ENCODE measurements around the gene HBD. TPM values are rescaled to one million over a fixed set of nuclear protein-coding genes. Genes with fewer than 3 reads are reported as not detected.

Gene HBD
- polyA plus RNA-seq, 2 of the 4 experiments (the other 2 are of a cell fraction): not detected

DNA sequence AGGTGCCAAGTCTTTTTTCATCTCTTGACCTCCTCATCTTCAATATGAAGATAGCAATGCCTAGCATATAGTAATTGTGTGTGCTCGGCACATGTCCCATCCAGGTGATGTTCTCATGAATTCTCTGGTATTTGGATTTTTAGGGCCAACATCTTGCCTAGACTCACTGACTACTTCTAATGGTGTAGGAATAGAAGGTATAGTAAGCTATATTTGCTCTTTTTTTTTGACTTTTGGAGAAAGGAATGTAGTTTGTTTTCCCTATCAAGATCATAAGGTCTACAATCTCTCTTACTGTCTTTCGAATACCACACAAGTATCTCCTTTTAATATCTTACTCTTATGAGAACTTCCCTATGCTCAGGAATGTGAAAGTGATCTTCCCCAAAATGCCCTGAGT lies 3.2 kb downstream of the HBD start (continued):
- TF ChIP-seq MYC (IDR thresholded peaks at IDR 0.05; ENCODE audit: borderline replicate concordance, low read length): no peak
- TF ChIP-seq ESRRA (IDR thresholded peaks at IDR 0.05; ENCODE audit: borderline replicate concordance, low read length): no peak
- TF ChIP-seq NPAS2 (CRISPR knock-in tag; IDR thresholded peaks at IDR 0.05; ENCODE audit: borderline replicate concordance): no peak
- no peak for TF ChIP-seq JUN (IDR thresholded peaks at IDR 0.05)

DNA sequence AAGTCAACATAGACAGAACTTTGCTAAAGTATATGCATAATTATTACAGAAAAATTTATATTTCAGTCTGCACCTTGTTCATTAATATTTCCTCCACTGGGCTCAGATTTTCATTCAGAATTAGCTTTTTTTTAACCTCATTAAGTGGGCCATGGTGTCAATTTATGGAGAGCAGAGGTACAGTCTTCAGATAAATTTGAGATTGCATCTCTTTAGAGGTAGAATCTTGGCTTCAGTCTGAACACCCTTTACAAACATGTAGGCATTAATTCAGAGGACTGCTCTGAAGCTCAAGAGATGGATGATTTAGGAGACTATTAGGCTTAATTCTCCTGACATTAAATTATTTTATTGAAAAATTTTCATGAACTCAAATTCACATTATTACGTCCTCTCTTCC lies 4.0 kb downstream of the HBD start:
- no peak for TF ChIP-seq SMC3 (IDR thresholded peaks at IDR 0.05)
- no peak overlapping the region for H3K4me3 ChIP-seq
- no peak overlapping the region for H3K27ac ChIP-seq
- ChIA-PET CTCF (interaction anchor here (0.8 to 1.5 kb wide), 2 partner anchors 21 to 57 kb away, joined by 3 to 4 read pairs; no protein-coding TSS in a partner anchor), POLR2A (no interaction called here)
- 78% methylated on average over 1 of the region's 1 CpG for WGBS (ENCODE audit: missing lambda C conversion rate)
- no peak for FAIRE-seq
- no peaks in the 10 kb centered on the region for H3K4me1 ChIP-seq
- H3K4me2 ChIP-seq: no peak overlapping the region
- no peak for DNase-seq (ENCODE audit: low read depth in 1 of 2, low spot score in 1 of 2)
- H3K9me3 ChIP-seq: no peaks in the 10 kb centered on the region
- no peak for ATAC-seq

GRCh38 chr11:5229796-5230195 lies 4.5 kb downstream of the HBD start:
- Histone ChIP-seq H3K4me1 (no peaks in the 10 kb centered on the region), H3K4me3 (no peak overlapping the region), H3K9me3 (no peaks in the 10 kb centered on the region), H3K4me2 (no peak overlapping the region), H3K27ac (no peak overlapping the region)
- no peak for DNase-seq (ENCODE audit: low read depth in 1 of 2, low spot score in 1 of 2)
- no peak for FAIRE-seq
- CTCF ChIA-PET: interaction anchor here (0.8 to 1.5 kb wide), 2 partner anchors 21 to 57 kb away, joined by 3 to 4 read pairs; no protein-coding TSS in a partner anchor
- WGBS (ENCODE audit: missing lambda C conversion rate): 64% methylated on average over 2 of the region's 2 CpGs
- ATAC-seq: no peak
- POLR2A ChIA-PET: no interaction called here
- TF ChIP-seq SMC3 (IDR thresholded peaks at IDR 0.05) (no peak), HDAC2 (IDR thresholded peaks at IDR 0.05) (no peak), NFE2L2 (conservative IDR thresholded peaks at IDR 0.05; ENCODE audit: low read length) (no peak), CHD2 (IDR thresholded peaks at IDR 0.05; ENCODE audit: low read length, partially characterized antibody) (no peak), FOSL2 (IDR thresholded peaks at IDR 0.05) (no peak), FOSL2 (CRISPR knock-in tag; IDR thresholded peaks at IDR 0.05) (no peak), CBX8 (IDR thresholded peaks at IDR 0.05) (no peak), MAZ (IDR thresholded peaks at IDR 0.05; ENCODE audit: borderline replicate concordance, low read depth, low read length) (no peak), ESRRA (IDR thresholded peaks at IDR 0.05; ENCODE audit: borderline replicate concordance, low read length) (no peak), HEYL (CRISPR knock-in tag; IDR thresholded peaks at IDR 0.05) (no peak), ZFP36 (IDR thresholded peaks at IDR 0.05; ENCODE audit: borderline replicate concordance, partially characterized antibody) (no peak), ELK1 (IDR thresholded peaks at IDR 0.05; ENCODE audit: low read depth, low read length) (no peak)
- TF ChIP-seq, protein P1, sequence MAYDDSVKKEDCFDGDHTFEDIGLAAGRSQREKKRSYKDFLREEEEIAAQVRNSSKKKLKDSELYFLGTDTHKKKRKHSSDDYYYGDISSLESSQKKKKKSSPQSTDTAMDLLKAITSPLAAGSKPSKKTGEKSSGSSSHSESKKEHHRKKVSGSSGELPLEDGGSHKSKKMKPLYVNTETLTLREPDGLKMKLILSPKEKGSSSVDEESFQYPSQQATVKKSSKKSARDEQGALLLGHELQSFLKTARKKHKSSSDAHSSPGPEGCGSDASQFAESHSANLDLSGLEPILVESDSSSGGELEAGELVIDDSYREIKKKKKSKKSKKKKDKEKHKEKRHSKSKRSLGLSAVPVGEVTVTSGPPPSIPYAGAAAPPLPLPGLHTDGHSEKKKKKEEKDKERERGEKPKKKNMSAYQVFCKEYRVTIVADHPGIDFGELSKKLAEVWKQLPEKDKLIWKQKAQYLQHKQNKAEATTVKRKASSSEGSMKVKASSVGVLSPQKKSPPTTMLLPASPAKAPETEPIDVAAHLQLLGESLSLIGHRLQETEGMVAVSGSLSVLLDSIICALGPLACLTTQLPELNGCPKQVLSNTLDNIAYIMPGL (CRISPR knock-in tag; IDR thresholded peaks at IDR 0.05; ENCODE audit: borderline replicate concordance): no peak
- TF ChIP-seq, protein P2, sequence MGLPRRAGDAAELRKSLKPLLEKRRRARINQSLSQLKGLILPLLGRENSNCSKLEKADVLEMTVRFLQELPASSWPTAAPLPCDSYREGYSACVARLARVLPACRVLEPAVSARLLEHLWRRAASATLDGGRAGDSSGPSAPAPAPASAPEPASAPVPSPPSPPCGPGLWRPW (IDR thresholded peaks at IDR 0.05): no peak

GRCh38 chr11:5229356-5229755 lies 4.9 kb downstream of the HBD start:
- Histone ChIP-seq H3K4me2 (no peak overlapping the region), H3K27ac (no peak overlapping the region), H3K4me3 (no peak overlapping the region), H3K9me3 (no peaks in the 10 kb centered on the region), H3K4me1 (no peaks in the 10 kb centered on the region)
- ATAC-seq (no peak), DNase-seq (ENCODE audit: low read depth in 1 of 2, low spot score in 1 of 2) (no peak), FAIRE-seq (no peak)
- 85% methylated on average over 1 of the region's 1 CpG for WGBS (ENCODE audit: missing lambda C conversion rate)
- ChIA-PET CTCF (interaction anchor here (0.8 kb wide), 1 partner anchor 22 kb away, joined by 4 read pairs; no protein-coding TSS in a partner anchor), POLR2A (no interaction called here)
- TF ChIP-seq USF2 (IDR thresholded peaks at IDR 0.05): no peak
- TF ChIP-seq, protein P2 (IDR thresholded peaks at IDR 0.05): no peak
- TF ChIP-seq, protein P1 (CRISPR knock-in tag; IDR thresholded peaks at IDR 0.05; ENCODE audit: borderline replicate concordance): no peak
- no peak for TF ChIP-seq SMC3 (IDR thresholded peaks at IDR 0.05)
- TF ChIP-seq, protein P3, sequence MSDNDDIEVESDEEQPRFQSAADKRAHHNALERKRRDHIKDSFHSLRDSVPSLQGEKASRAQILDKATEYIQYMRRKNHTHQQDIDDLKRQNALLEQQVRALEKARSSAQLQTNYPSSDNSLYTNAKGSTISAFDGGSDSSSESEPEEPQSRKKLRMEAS (IDR thresholded peaks at IDR 0.05): no peak
- TF ChIP-seq CEBPB (IDR thresholded peaks at IDR 0.05): no peak
- TF ChIP-seq, protein P4, sequence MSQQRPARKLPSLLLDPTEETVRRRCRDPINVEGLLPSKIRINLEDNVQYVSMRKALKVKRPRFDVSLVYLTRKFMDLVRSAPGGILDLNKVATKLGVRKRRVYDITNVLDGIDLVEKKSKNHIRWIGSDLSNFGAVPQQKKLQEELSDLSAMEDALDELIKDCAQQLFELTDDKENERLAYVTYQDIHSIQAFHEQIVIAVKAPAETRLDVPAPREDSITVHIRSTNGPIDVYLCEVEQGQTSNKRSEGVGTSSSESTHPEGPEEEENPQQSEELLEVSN (IDR thresholded peaks at IDR 0.05; ENCODE audit: borderline replicate concordance, low read depth): no peak
- TF ChIP-seq SREBF2 (IDR thresholded peaks at IDR 0.05): no peak
- TF ChIP-seq EP300 (IDR thresholded peaks at IDR 0.05): no peak
- TF ChIP-seq FOXS1 (CRISPR knock-in tag; IDR thresholded peaks at IDR 0.05): no peak
- TF ChIP-seq RCOR1 (IDR thresholded peaks at IDR 0.05; ENCODE audit: low read depth, low read length): no peak
- no peak for TF ChIP-seq CBX2 (IDR thresholded peaks at IDR 0.05; ENCODE audit: borderline replicate concordance, low read depth)
- TF ChIP-seq FOSL2 (IDR thresholded peaks at IDR 0.05): no peak
- no peak for TF ChIP-seq FOSL2 (CRISPR knock-in tag; IDR thresholded peaks at IDR 0.05)

Data from A549 (cell line).